ENCODE results near the gene CAPN7.

The CAPN7 gene

DNA sequence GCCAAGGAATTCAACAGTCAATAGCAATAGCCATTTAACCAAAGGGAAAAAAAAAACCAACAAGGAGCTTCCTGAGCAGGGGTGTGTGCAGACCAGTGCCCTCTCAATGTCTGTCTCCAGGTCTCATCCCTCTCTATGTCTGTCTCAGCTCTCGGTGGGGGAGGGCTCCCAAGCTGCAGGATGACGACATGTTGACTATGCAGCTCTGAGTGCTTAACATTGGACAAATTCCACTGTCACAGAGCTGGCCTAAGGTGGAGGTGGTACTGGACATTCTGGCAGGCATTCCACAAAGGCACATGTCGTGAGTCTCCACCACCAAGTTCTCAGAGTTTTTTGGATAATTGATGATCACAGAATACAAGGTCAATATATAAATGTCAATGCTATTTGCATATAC is 2.0 kb upstream of the CAPN7 start:
- no peak for DNase-seq

DNA sequence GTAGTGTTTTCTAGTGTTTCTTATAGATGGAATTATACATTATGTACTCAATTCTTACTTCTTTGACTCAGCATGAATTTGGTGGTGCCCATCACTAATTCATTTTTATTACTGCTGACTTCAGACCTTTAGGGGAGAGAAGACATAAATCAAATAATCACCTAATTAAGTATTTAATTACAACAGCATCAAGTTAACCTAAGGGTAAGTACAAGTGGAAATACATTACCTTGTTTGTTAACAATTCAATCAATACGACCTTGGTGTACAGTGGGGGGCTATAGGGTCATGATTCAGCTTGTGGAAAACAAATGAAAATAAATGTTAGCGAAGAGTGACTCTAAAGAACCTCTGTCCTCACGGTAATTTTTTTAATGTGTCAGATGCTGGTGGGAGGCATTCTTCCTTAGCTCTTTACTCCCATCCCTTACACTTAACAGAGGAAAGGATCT is 538 bp upstream of the CAPN7 start:
- DNase-seq: no peak

DNA sequence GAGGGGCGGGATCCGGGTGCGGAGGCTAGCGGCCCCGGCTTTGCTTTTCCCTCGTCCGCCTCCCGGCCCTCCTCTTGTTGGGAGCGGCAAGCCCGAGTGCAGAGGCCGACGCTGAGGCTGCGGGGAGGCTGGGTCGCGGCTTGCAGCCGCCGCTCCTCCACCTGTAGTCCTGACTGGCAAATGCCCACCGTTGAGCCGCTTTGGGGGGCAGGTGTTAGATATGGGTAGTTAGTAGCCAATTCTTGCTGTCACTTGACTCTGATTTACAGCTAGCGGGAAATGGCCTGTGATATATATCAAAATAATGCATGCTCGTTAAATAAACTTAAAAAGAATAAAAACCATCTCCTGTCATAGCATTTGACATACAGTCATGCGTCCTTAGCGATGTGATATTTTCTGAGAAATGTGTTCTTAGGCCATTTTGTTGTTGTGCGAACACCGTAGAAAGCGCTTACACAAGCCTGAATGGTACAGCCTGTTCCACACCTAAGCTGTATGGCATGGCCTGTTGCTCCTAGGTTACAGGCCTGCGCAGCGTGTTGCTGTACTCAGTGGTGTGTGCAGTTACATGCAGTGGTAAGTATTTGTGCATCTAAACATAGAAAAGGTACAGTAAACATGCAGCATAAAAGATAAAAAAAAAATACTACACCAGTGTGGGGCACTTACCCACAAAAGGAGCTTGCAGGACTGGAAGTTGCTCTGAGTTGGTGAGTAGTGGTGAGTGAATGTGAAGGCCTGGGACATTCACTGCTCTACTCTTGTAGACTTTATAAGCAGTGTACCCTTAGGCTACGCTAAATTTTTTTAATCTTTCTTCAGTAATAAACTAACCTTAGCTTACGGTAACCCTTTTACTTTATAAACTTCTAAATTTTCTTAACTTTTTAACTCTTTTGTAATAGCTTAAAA is 873 bp downstream of the CAPN7 start:
- no peak for DNase-seq

DNA sequence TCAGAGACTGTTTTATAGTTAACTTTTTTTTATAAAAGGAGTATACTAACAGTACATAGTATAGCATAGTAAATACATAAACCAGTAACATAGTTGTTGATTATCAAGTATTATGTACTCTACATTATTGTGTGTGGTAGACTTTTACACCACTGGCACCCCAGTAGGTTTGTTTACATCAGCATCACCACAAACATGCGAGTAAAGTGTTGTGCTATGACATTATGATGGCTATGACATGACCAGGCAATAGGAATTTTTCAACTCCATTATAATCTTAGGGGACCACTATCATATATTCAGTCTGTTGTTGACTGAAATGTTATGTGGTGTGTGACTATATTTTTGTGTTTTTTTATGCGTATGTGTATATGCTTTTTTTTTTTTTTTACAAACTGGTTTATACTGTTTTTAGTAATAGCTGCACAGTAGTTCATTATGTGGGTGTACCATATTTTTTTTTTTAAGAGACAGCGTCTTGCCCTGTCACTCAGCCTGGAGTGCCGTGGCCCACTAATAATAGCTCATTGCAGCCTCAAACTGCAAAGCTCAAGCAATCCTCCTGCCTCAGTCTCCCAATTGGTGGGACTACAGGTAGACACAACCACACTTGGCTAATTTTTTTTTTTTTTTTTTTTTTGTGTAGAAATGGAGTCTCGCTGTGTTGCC is 1.9 kb downstream of the CAPN7 start:
- DNase-seq: no peak

DNA sequence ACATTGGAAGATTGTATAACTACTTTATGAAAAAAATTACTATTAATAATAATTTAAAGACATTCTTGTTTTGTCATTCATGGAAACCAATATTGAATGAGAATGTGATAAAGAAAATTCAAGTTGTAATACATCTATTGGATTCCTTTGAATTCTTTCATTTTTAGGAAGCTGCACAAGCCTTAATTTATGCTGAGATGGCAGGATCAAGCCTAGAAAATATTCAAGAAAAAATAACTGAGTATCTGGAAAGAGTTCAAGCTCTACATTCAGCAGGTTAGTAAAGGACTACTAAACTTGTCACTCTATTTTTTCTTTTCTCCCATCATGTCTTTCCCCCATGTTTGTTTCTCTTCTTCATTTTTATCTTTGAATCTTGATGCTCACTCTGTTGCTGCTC is 5.9 kb downstream of the CAPN7 start:
- no peak for DNase-seq

DNA sequence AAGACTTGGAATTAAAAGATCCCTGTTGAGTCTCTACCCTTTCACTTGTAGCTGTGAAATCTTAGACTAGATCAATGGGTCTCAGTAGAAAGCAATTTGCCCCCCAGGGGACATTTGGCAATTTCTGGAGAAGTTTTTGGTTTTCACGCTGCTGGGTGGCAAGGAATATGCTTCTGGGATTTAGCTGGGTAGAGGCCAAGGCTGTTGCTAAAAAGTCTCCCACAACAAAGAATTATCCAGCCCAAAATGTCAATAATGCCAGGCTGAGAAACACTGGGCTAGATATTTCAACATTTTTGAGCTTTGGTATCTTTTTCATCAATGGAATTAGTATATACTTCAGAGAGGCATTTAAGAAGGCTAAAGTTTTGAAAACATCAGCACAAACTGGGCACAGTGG is 8.7 kb downstream of the CAPN7 start:
- no peak for DNase-seq

DNA sequence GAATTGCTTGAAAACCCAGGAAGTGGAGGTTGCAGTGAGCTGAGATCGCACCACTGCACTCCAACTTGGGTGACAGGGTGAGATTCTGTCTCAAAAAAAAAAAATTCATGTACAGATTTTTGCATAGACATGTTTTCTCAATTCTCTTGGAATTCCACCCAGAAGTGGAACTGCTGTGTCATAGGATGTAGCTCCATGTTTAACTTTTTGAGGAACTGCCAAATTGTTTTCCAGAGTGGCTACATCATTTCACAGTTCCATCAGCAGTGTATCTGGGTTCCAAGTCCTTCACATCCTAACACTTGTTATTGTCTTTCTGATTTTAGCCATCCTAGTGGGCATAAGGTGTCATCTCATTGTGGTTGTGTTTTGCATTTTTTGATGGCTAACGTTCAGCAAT is 9.9 kb downstream of the CAPN7 start:
- no peak for DNase-seq

DNA sequence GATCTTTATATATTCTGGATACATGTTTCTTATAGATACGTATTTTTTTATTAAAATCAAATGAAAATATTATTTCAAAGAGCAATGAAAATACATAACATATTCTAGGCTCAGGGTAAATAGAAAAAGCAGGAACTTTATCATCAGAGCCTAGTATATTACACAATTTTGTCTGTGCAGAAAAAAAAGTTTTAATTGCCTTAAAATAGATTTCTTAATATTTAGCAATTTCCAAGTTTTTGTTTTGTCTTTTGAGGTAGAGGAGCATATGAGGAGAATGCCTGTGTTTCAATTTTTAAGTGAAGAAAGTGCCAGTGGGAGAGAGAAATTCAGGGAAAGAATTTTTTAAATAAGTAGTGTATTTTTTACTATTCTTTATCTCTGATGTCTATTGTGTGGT is 10.5 kb downstream of the CAPN7 start:
- no peak for DNase-seq

DNA sequence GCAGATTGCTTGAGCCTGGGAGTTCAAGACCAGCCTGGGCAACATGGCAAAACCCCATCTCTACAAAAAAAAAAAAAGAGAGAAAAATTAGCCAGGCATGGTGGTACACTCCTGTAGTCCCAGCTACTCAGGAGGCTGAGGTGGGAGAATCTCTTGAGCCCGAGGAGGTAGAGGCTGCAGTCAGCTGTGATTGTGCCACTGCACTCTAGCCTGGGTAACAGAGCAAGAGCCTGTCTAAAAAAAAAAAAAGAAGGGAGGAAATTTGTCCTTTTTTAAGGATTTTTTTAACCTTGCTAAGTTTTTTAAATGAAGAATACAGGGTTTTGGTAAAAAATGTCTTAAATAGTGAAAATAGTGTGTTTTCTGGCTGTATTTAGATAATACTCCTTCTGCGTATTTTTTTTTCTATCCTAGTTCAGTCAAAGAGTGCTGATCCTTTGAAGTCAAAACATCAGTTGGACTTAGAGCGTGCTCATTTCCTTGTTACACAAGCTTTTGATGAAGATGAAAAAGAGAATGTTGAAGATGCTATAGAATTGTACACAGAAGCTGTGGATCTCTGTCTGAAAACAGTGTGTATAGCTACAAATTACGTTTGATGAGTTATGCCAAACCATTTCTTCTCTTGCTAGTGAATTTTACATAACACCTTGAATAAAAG is 11.1 kb downstream of the CAPN7 start:
- DNase-seq: no peak

DNA sequence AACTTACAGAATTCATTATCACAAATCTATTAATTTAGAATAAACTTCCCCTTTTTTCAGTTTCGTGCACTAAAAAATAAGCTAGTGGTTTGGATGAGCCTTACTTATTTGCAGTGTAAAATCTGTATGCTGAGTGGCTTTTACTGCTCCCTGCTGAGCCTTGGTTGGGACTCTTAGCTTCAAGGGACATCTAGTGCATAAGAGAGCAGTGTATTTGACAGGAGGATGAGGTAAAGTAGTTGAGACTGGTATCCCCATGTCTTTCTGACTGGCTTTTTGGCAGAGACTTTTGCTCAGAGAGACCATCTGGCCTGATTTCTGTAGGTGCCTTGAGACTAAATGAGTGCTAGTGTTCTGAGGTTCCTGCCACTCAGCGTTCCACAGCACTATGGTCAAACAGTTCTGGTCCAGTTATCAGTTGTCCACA is 11.8 kb downstream of the CAPN7 start:
- DNase-seq: no peak

DNA sequence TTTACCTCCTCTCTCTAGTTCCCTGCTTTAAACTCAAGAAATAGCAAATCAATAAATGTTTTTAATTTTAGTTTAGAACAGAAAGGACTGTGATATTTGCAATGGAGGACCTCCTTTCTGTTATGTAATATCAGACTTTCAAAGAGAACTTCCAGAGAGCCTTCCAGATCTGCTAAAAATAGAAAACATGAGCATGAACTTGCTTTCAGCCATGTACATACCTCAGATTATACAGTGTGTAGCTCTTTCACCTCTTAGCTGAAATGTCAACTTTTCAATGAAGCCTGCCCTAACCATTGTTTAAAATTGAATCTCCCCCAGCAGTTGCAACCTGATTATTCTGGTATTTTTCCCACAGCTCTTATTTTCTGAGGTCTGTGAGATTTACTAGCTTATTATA is 12.6 kb downstream of the CAPN7 start:
- no peak for DNase-seq

DNA sequence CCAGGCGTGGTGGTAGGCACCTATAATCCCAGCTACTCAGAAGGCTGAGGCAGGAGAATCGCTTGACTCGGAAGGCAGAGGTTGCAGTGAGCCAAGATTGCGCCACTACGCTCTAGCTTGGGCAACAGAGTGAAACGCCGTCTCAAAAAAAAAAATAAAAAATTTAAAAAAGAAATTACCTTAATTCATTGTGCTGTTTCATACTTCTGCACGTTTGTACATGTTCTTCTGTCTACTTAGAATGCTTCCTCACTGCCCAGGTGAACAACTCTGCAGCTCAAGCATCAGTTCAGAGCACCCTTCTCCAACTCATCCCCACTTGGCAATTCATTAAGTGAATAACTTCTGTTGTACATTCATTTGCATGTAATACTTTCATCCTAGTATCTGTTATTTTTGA is 14.0 kb downstream of the CAPN7 start:
- no peak for DNase-seq

DNA sequence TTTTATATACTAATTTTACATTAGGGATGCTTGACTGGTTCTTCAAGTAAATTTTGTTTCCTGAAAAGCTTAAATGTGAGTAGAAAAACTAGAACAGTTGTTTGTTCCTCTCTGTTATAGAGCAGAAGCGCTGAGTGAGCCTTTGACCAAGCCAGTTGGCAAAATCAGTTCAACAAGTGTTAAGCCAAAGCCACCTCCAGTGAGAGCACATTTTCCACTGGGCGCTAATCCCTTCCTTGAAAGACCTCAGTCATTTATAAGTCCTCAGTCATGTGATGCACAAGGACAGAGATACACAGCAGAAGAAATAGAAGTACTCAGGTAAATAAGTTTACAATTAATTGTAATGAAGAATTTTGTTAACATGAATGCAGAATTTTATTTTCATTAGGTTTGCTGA is 14.6 kb downstream of the CAPN7 start:
- no peak for DNase-seq

DNA sequence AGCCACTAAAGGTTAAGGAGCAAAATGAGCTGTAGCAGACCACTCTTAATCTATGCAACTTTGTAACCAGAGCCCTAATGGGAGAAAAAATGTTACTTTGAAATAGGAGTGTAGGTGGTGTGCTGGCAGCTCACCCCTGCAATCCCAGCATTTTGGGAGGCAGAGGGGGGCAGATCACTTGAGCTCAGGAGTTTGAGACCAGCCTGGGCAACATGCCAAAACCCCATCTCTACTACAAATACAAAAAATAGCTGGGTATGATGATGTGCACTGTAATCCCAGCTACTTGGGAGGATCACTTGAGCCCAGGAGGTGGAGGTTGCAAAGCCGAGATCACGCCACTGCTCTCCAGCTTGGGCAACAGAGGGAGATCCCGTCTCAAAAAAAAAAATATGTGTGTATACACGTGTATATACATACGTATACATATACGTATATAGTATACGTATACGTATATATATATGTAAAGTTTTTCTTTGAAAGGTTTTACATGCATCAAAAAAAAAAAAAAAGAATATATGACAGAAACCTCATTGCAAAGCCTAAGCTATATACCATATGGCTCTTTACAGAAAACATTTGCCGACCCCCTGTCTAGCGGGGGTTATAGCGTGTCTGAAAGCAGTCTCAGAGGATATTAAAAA is 15.7 kb downstream of the CAPN7 start:
- no peak for DNase-seq

DNA sequence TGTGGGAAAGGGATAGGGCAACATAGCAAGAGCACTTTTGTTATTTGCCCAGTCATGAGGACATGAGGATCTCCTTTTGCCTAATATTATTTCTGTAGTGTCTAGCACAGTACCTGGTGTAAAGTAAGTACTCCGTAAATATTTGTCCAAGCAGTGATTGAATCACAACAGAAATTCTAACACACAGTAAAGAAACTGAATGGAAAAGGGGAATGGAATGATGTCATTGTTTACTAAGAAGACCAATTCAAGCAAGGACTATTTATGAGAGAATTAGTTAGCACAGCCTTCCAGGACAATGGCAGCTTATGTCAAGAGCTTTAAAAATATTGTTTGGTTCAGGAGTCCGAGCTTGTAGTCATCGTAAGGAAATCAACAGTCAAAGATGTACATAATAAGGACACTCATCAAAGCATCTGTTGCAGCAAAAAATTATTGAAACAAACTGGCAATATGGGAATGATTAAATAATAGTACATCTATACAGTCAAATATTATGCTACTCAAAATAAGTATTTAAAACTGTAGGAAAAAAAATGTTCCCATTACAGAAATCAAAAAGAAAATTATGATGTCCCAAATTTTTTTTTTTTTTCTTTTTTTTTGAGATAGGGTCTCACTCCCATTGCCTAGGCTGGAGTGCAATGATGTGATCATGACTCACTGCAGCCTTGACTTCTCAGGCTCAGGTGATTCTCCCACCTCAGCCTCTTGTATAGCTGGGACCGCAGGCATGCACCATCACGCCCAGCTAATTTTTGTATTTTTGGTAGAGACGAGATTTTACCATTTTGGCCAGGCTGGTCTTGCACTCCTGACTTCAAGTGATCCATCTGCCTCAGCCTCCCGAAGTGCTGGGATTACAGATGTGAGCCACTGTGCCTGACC is 17.9 kb downstream of the CAPN7 start:
- DNase-seq: no peak

DNA sequence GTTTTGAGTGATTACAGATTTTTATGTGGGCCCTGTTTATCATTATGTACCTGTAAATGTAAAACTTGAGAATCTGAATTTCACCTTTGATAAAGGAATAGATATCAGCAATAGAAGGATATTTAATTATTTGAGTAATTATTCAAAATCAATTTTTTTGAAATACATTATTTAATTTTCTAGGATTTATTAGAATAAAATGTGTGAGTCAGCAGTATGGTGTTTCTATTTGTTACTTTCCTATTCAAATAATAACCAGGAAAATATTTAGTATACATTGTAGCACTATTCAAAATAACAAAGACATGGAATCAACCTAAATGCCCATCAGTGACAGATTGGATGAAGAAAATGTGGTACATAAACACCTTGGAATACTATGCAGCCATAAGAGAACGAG is 22.1 kb downstream of the CAPN7 start:
- DNase-seq: no peak

DNA sequence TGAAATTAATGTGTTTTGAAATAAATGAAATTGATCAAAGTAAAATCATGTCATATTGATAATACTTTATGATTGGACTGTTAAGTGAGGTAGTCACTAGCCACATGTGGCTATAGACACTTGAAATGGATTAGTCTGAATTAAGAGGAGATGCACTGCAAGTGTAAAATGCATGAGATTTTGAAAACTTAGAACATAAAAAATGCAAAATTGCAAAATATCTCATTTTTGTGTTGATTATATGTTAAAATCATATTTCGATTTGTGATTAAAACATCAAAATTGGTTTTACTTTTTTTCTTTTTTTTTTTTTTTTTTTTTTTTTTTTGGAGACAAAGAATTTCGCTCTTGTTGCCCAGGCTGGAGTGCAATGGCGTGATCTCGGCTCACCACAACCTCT is 23.2 kb downstream of the CAPN7 start:
- DNase-seq: no peak

DNA sequence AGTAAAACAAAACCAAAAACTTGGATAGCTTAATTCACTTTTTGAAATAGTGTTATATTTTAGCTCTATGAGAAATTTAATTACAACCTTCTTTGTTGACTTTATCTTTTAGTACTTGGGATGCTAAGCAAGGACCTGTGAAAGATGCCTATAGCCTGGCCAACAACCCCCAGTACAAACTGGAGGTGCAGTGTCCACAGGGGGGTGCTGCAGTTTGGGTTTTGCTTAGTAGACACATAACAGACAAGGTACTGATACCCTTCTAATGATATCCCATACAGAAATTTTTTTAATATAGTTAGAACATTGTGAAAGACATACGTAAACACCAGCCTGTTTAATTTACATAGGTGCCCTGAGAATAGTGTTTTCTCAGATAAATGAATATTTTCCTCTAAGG is 35.3 kb downstream of the CAPN7 start:
- no peak for DNase-seq

DNA sequence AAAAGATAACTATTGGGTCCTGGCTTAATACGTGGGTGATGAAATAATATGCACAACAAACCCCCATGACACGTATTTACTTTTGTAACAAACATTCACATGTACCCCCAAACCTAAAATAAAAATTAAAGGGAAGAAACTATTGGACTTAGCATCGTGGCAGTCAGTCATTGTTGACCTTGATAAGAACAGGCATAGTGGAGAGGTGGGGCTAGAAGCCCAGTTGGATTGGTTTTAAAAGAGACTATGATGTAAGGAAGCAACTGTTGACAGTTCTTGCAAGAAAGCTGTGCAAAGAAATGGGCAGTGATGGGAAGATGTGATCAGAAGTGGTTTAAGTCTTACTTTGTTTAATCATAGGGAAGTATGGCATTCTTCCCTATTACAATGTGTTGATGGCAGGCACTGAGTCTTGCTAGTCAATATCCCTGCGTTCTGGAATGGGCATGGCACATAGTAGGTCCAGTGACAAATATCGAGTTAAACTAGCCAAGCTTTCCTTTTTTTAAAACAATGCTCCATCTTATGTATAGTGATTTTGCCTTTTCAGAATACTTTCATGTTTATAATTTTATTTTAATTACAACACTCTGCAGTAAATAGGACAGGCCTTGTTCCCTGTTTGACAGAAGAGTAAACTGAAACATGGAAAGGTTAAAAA is 37.9 kb downstream of the CAPN7 start:
- DNase-seq: no peak

DNA sequence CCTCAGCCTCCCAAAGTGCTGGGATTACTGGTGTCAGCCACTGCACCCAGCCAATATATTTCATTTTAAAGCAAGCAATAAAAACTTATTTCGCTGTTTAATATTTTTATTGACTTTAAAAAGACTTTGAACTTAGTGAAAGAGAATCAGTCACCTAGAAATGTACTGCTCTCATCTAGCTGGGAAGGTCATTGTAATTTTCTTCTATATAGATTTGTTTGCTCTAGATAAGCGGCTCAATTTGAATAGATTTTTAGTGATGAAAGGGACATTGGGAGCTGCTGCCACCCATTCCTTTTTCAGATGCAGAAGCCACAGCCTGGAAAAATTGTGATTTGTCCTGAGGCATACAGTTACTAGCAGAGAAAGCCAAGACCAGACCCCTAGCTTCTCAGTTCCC is 40.1 kb downstream of the CAPN7 start:
- DNase-seq: no peak

DNA sequence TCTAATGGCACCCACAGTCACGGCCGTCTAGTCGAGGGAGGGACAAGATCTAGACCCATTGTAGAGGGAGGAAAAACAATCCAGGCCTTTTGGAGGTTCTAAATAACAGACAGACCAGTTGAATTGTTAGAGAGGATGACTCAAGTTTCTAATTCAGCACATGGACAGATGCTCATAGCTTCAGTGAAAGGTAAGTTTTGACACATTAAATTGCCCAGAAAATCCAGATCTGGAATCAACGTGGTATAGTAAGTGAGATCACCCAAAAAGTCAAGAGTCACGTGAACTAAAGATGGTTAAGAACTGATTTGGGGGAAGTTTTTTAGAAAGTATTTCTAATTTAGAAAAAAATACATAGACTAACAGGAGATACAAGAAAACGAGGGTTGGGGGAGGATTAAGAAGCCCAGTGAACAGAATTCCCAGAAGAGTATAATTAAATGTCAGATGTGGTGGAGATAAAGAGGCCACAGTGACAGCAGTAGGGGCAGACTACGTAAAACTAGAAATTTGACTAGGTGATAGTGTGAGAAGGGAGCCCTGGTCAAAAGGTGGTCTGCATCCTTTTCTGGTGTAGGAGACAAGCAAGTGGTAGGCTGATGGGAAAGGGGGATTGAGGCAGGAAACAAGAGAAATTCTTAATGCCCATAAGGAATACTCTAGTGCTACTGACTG is 47.1 kb downstream of the CAPN7 start:
- no peak for DNase-seq
